Retinal pigment epithelial cell (primary cell): ENCODE results near the gene IKZF1.

Experiments used
- DNase-seq: peaks from one replicate; pipeline ENCODE4 v3.0.0-alpha.2; 2010; ENCODE audit warnings: low read depth
- H3K4me3 ChIP-seq: 2 replicates; pipeline ENCODE4 v1.5.1; 2011; ENCODE audit warnings: mild to moderate bottlenecking, low read length, control low read depth, moderate library complexity
- TF ChIP-seq, protein P1 (sequence below): conservative IDR thresholded peaks from 2 replicates; pipeline ENCODE4 v1.5.1; 2011; ENCODE audit warnings: low read depth, low read length, control low read depth, inconsistent platforms

IKZF1 gene

DNA sequence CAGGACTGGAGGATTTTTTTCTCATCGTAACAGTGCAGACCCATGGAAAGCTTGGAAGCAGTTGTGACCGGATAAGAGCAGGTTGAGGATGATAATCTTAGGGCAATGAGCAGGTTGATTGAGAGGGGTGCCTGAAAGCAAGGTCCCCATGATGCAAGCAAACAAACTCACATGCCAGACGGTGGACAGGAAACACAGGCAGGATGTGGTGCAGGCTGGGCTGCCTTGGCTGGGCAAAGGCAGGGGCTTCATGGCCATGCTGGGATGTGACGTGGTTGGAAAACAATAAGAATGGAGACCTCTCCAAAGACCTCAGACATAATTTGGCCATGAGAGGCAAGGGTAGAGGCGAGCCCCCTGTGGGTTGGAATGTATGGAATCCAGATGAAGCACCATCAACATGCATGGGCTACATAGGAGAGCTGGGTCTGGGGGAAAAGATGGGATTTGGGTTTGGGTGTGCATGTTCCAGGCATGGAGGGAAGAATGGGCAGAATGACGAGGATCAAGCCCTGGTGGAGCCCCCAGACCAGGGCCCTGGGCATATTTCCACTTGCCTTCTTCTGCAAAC, 58.3 kb downstream of the IKZF1 start:
- TF ChIP-seq, protein P1, sequence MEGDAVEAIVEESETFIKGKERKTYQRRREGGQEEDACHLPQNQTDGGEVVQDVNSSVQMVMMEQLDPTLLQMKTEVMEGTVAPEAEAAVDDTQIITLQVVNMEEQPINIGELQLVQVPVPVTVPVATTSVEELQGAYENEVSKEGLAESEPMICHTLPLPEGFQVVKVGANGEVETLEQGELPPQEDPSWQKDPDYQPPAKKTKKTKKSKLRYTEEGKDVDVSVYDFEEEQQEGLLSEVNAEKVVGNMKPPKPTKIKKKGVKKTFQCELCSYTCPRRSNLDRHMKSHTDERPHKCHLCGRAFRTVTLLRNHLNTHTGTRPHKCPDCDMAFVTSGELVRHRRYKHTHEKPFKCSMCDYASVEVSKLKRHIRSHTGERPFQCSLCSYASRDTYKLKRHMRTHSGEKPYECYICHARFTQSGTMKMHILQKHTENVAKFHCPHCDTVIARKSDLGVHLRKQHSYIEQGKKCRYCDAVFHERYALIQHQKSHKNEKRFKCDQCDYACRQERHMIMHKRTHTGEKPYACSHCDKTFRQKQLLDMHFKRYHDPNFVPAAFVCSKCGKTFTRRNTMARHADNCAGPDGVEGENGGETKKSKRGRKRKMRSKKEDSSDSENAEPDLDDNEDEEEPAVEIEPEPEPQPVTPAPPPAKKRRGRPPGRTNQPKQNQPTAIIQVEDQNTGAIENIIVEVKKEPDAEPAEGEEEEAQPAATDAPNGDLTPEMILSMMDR, result no peak
- DNase-seq, result no peak
- no peak overlapping the region for H3K4me3 ChIP-seq

DNA sequence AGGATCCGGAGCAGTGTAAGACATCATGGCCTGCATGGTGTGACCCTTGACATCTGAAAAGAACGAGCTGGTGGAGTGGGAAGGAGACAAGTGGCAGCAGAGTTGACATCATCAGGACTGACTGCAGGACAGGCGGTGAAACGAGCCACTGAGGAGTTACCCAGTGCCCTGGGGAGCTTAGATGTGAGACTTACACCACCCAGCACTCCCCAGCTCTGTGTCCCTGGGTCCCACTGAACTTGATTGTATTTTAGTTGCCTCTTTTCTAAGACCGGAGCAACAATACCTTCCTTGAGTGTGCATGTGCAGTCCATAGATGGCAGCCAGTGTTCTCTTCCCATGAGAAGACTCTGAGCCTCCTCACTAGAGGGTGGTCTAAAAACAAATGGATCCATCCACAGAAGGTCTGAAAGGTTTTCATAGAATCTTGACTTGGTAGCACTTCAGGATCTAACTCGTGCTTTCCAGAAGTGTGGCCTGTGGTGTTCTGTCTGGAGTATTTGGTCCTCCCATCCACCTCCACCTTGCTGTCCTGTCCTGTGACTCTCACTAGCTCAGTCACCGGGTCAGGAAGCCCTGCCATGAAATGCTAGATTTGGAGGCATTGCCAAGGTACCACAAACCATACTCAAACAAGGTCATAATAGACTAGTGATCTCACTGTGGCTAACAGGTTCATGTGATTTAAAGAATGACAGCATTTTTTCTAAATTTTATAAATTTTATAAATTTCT, 59.0 kb downstream of the IKZF1 start:
- TF ChIP-seq, protein P1, result no peak
- no peak for DNase-seq
- no peak overlapping the region for H3K4me3 ChIP-seq

DNA sequence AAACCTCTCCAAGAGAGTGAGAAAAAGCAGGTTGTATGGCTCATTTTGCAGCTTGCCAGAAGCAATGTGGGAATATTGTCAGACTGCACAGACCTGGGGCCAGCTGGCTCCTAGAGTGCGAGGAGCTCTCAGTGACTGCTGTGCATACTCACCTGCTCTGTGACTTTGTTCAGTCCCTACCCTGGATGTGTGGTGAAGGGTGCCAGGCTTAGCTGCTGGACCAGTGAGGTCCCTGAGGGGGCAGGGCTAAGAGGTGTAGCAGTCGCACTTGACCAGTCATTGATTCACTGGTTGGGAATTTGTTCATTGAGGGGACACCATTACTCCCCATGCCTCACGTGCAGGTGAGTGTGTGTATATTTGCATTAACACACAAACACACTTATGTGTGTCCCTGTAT, 60.1 kb downstream of the IKZF1 start:
- TF ChIP-seq, protein P1, result no peak
- no peak overlapping the region for H3K4me3 ChIP-seq
- DNase-seq, result no peak

DNA sequence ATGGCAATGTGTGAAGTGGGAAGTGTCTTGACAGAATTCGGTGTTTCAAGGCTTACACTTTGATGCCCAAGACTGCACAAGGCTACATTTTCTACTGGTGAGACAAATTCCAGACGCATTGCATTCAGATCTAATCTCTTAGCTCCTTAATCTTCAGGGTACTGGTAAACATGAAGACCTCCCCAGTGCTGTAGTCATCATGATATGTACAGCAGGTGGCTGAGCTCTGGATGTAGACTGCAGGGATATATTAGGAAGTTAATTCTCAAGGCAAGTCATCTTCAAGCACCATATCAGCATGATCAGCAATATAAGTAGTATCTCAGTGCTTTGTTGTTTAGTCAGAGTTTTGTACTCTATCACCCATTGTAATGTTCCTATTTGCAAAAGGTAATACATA, 61.8 kb downstream of the IKZF1 start:
- no peak for DNase-seq
- TF ChIP-seq, protein P1, result no peak
- H3K4me3 ChIP-seq, result no peak overlapping the region

DNA sequence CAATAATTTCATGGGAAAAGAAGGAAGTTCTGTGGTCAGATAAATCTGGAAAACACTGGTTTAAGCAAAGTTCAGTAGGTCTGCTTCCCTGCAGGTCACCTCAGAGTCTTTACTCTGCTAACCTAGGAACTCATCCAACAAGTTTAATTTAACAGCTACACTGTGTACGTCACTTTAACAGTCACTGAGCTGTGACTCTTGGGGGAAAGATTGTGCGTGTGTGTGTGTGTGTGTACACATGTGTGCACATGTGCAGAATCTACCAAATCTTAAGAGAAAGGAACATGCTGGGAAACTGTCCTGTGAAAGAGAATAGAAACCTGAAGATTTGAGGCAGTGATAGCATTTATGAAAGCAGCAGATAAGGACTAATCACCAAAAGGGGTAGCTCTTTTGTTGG, 62.6 kb downstream of the IKZF1 start:
- TF ChIP-seq, protein P1, result no peak

DNA sequence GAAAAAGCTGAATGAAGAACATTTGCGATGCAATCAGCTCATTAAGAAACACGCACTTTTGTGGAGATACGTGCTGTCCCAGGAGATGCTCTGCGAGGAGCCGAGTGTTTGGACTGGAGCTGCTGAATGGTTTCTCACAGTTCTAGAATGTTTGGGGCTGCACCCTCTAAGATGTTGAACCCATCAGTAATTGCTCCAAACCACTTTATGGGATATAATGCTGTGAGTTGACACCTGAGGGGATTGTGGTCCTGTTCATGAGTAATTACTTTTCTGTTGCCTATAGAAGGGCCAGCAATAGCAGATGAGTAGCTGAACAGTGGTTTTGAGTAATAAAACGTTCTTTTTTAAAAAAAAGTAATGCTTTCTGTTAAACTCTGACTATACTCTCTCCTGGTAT, 63.1 kb downstream of the IKZF1 start:
- no peak for DNase-seq
- TF ChIP-seq, protein P1, result no peak
- H3K4me3 ChIP-seq, result no peak overlapping the region

More for the DNA sequence above, 62.6 kb downstream of the IKZF1 start:
- DNase-seq, result no peak
- H3K4me3 ChIP-seq, result no peak overlapping the region

DNA sequence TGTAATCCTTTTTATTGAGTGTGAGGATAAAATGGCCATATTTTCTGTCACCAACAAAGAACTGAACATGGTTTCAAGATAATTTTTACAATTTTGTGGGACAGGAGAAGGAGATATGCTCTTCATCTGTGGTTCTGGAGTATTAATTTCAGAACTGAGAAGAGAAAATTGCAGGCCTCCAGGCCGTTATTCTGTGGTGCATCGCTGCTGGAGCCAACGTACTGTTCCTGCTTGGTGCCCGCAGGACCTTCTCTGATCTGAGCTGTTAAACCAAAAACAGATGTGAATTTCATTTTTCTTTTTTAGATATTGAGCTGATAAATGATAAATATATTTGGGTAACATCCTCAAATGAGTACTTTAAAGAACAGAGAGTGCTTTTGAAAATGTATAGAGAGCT, 63.9 kb downstream of the IKZF1 start:
- no peak overlapping the region for H3K4me3 ChIP-seq
- DNase-seq, result no peak
- TF ChIP-seq, protein P1, result no peak
